ENCODE data around the gene CHD5.

DNA sequence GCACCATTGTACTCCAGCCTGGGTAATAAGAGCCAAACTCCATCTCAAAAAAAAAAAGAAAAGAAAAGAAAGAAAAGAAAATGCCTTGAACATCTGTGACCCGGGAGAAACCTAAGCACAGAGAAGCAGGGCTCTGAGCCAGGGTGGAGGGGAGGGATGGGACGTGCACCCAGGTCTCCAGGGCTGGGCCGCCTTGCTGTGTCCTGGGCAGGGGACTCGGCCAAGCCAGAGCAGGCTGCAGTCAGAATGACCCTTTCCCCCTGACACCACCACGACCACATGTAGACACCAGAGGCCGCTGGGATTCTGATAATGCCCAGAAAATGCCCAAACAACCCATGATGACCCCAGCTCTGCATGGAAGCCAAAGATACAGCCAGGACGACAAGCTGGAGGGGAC, 17.8 kb downstream of the CHD5 start:
- TF ChIP-seq BACH2 (CRISPR knock-in tag; IDR thresholded peaks at IDR 0.05; ENCODE audit: borderline replicate concordance) (no peak), ZC3H10 (CRISPR knock-in tag; IDR thresholded peaks at IDR 0.05) (no peak), ISL1 (CRISPR knock-in tag; IDR thresholded peaks at IDR 0.05) (no peak), ZNF565 (CRISPR knock-in tag; conservative IDR thresholded peaks at IDR 0.05; ENCODE audit: low read depth) (no peak), SNAI2 (CRISPR knock-in tag; IDR thresholded peaks at IDR 0.05) (no peak), ESRRG (CRISPR knock-in tag; IDR thresholded peaks at IDR 0.05) (no peak), TCF4 (CRISPR knock-in tag; IDR thresholded peaks at IDR 0.05; ENCODE audit: borderline replicate concordance) (no peak)
- TF ChIP-seq, protein P1, sequence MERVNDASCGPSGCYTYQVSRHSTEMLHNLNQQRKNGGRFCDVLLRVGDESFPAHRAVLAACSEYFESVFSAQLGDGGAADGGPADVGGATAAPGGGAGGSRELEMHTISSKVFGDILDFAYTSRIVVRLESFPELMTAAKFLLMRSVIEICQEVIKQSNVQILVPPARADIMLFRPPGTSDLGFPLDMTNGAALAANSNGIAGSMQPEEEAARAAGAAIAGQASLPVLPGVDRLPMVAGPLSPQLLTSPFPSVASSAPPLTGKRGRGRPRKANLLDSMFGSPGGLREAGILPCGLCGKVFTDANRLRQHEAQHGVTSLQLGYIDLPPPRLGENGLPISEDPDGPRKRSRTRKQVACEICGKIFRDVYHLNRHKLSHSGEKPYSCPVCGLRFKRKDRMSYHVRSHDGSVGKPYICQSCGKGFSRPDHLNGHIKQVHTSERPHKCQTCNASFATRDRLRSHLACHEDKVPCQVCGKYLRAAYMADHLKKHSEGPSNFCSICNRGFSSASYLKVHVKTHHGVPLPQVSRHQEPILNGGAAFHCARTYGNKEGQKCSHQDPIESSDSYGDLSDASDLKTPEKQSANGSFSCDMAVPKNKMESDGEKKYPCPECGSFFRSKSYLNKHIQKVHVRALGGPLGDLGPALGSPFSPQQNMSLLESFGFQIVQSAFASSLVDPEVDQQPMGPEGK (CRISPR knock-in tag; IDR thresholded peaks at IDR 0.05; ENCODE audit: borderline replicate concordance) = no peak

Measured in SK-N-SH treated with all-trans-retinoic acid at 6 μM for 48 hours (cell line).